HL-60 (cell line): ENCODE results near the gene HHLA2.

Source experiments
- DNase-seq, 2 experiments: peaks; one replicate each; pipeline ENCODE4 v3.0.0-alpha.2; 2010 to 2020; ENCODE audit warnings: low read depth in 1 of 2, low spot score in 1 of 2
- H3K27ac ChIP-seq: fragments of 250-450 bp; sonication (Bioruptor Pico); replicated peaks from 2 replicates; pipeline ENCODE4 v1.5.1; 2020; ENCODE audit warnings: mild to moderate bottlenecking, moderate library complexity
- H3K27me3 ChIP-seq: fragments of 250-450 bp; sonication (Bioruptor Pico); 2 replicates; pipeline ENCODE4 v1.5.1; 2021; ENCODE audit warnings: mild to moderate bottlenecking, moderate library complexity; ENCODE audit not compliant: insufficient read depth, poor library complexity, severe bottlenecking
- H3K4me3 ChIP-seq: replicated peaks from 2 replicates; pipeline ENCODE4 v1.5.1; 2011; ENCODE audit warnings: mild to moderate bottlenecking, control low read depth, low read length; ENCODE audit not compliant: insufficient read depth
- CTCF ChIP-seq: IDR thresholded peaks from one replicate; pipeline ENCODE4 v1.5.1; 2011; ENCODE audit warnings: low read length, control low read depth, inconsistent platforms; ENCODE audit not compliant: insufficient read depth
- GABPA ChIP-seq: IDR thresholded peaks from 2 replicates; pipeline ENCODE4 v1.6.1; 2012; ENCODE audit warnings: low read depth
- POLR2AphosphoS5 ChIP-seq: IDR thresholded peaks from 2 replicates; pipeline ENCODE4 v1.6.1; 2012; ENCODE audit warnings: low read depth
- REST ChIP-seq: IDR thresholded peaks from 2 replicates; pipeline ENCODE4 v1.6.1; 2012; ENCODE audit warnings: low read depth; ENCODE audit not compliant: insufficient replicate concordance
- SPI1 ChIP-seq: IDR thresholded peaks from 2 replicates; pipeline ENCODE4 v1.6.1; 2012; ENCODE audit warnings: low read depth, mild to moderate bottlenecking, borderline replicate concordance

HHLA2 gene

GRCh38 chr3:108396336-108396735 is 100.0 kb downstream of the HHLA2 start:
- TF ChIP-seq POLR2AphosphoS5, result no peak
- no peak for TF ChIP-seq SPI1
- TF ChIP-seq CTCF, result no peak
- no peak for TF ChIP-seq GABPA
- TF ChIP-seq REST, result no peak
- Histone ChIP-seq H3K27ac (no peak overlapping the region), H3K27me3 (no peaks in the 10 kb centered on the region), H3K4me3 (no peak overlapping the region)
- DNase-seq, result no peak

GRCh38 chr3:108398510-108398909 is 102.2 kb downstream of the HHLA2 start:
- Histone ChIP-seq H3K4me3 (no peak overlapping the region), H3K27ac (no peak overlapping the region), H3K27me3 (no peaks in the 10 kb centered on the region)
- no peak for DNase-seq
- TF ChIP-seq GABPA (no peak), CTCF (no peak), POLR2AphosphoS5 (no peak), REST (no peak), SPI1 (no peak)

GRCh38 chr3:108401836-108402235 is 105.5 kb downstream of the HHLA2 start:
- no peak for DNase-seq
- TF ChIP-seq GABPA (no peak), REST (no peak), CTCF (no peak), POLR2AphosphoS5 (no peak), SPI1 (no peak)
- Histone ChIP-seq H3K27ac (no peak overlapping the region), H3K4me3 (no peak overlapping the region), H3K27me3 (no peaks in the 10 kb centered on the region)
